HCT116 (cell line): Measurements from ENCODE around the gene FERMT1. TPM values are rescaled to one million over a fixed set of nuclear protein-coding genes. Genes with fewer than 3 reads are reported as not detected.

Source experiments
- ATAC-seq: fragments of 200-7000 bp; cut with Tn5 transposase; 2 replicates; pipeline ENCODE4 v1.9.1; 2020; ENCODE audit warnings: mild to moderate bottlenecking, moderate library complexity
- BruUV-seq: library from RNA; stranded (reverse); fragments of 400-500 nt; replicated peaks from 2 replicates; lab custom pipeline; 2021; lab: Mats Ljungman, UMichigan
- CTCF ChIA-PET: fragments of 300-600 bp; sonication (Branson Sonifier 250); formaldehyde crosslinking; loops from one replicate; lab custom pipeline; 2021; ENCODE audit warnings: antibody characterized with exemption; lab: Charles Lee
- POLR2A ChIA-PET: fragments of 300-600, 350-600 bp; sonication (Branson Sonifier 250); formaldehyde crosslinking; loops from one replicate; lab custom pipeline; 2021; ENCODE audit warnings: antibody characterized with exemption; lab: Charles Lee
- RAD21 ChIA-PET, 2 experiments: fragments of 300-600 bp; sonication (Branson Sonifier 250); formaldehyde crosslinking; loops; one replicate each; lab custom pipeline; 2023; ENCODE audit warnings: low total read pairs in 2 of 2; ENCODE audit not compliant: uncharacterized antibody in 2 of 2, unreplicated experiment in 2 of 2, low non-redundant PET in 1 of 2; lab: Charles Lee
- DNase-seq: peaks from one replicate; pipeline ENCODE4 v3.0.0-alpha.2; 2010; ENCODE audit warnings: low read depth, low spot score
- H2AFZ ChIP-seq: fragments of 200-600 bp; shearing (Covaris generic), sonication (generic); 2 replicates; pipeline ENCODE4 v1.6.1; 2017; ENCODE audit warnings: low read depth, mixed run types, mixed read lengths, antibody characterized with exemption, low read length; ENCODE audit not compliant: poor library complexity, severe bottlenecking
- H3K27ac ChIP-seq: 2 replicates; pipeline ENCODE4 v1.5.1; 2012; ENCODE audit warnings: low read depth, low read length
- H3K27me3 ChIP-seq: fragments of 200-600 bp; sonication (generic); 2 replicates; pipeline ENCODE4 v1.6.1; 2016; ENCODE audit warnings: mixed run types, low read length, mixed read lengths; ENCODE audit not compliant: insufficient read depth
- H3K36me3 ChIP-seq, 2 experiments: fragments of 200-500 bp in 1 of 2; fragments of 200-600 bp in 1 of 2; sonication (Bioruptor generic) in 1 of 2; sonication (generic) in 1 of 2; 2 replicates each; pipeline versions ENCODE4 v1.5.1 to v1.6.1; 2014 to 2016; ENCODE audit warnings: low read length in 2 of 2, inconsistent platforms in 1 of 2, mixed read lengths in 1 of 2, mixed run types in 1 of 2; ENCODE audit not compliant: insufficient read depth in 2 of 2, control insufficient read depth in 1 of 2
- H3K4me1 ChIP-seq, 2 experiments: fragments of 200-600 bp in 1 of 2; sonication (generic) in 1 of 2; 2 replicates each; pipeline versions ENCODE4 v1.5.1 to v1.6.1; 2012 to 2017; ENCODE audit warnings: low read length in 2 of 2, inconsistent platforms in 1 of 2, mild to moderate bottlenecking in 1 of 2, mixed read lengths in 1 of 2, mixed run types in 1 of 2, moderate library complexity in 1 of 2; ENCODE audit not compliant: insufficient read depth in 2 of 2, control insufficient read depth in 1 of 2
- H3K4me2 ChIP-seq: fragments of 200-600 bp; sonication (generic); 2 replicates; pipeline ENCODE4 v1.6.1; 2017; ENCODE audit warnings: mixed run types, low read length, mixed read lengths
- H3K4me3 ChIP-seq, 2 experiments: fragments of 200-600 bp in 1 of 2; sonication (generic) in 1 of 2; replicated peaks in 1 of 2; 2 replicates each; pipeline ENCODE4 v1.5.1; 2011 to 2016; ENCODE audit warnings: low read length in 2 of 2, control low read depth in 1 of 2, low read depth in 1 of 2, mild to moderate bottlenecking in 1 of 2, mixed read lengths in 1 of 2, mixed run types in 1 of 2
- H3K79me2 ChIP-seq: fragments of 200-600 bp; sonication (generic); 2 replicates; pipeline ENCODE4 v1.6.1; 2017; ENCODE audit warnings: mild to moderate bottlenecking, mixed run types, low read length, moderate library complexity, mixed read lengths; ENCODE audit not compliant: insufficient read depth
- H3K9ac ChIP-seq: fragments of 200-600 bp; sonication (generic); 2 replicates; pipeline ENCODE4 v1.6.1; 2016; ENCODE audit warnings: low read length, mixed read lengths
- H3K9me2 ChIP-seq: fragments of 200-600 bp; sonication (generic), shearing (Covaris generic); 2 replicates; pipeline ENCODE4 v1.6.1; 2017; ENCODE audit warnings: mixed run types, mild to moderate bottlenecking, moderate library complexity; ENCODE audit not compliant: insufficient read depth
- H3K9me3 ChIP-seq, 2 experiments: fragments of 200-500 bp in 1 of 2; fragments of 200-600 bp in 1 of 2; sonication (Bioruptor generic) in 1 of 2; sonication (generic) in 1 of 2; 2 replicates each; pipeline ENCODE4 v1.6.1; 2014 to 2017; ENCODE audit warnings: low read length in 2 of 2, mixed read lengths in 2 of 2, inconsistent platforms in 1 of 2, low read depth in 1 of 2, mild to moderate bottlenecking in 1 of 2, mixed run types in 1 of 2, moderate library complexity in 1 of 2; ENCODE audit not compliant: control insufficient read depth in 1 of 2, insufficient read depth in 1 of 2
- H4K20me1 ChIP-seq: fragments of 200-600 bp; sonication (generic), shearing (Covaris generic); 2 replicates; pipeline ENCODE4 v1.6.1; 2017; ENCODE audit warnings: mixed run types, mild to moderate bottlenecking, moderate library complexity; ENCODE audit not compliant: insufficient read depth
- CBX3 ChIP-seq: IDR thresholded peaks from 2 replicates; pipeline ENCODE4 v1.6.1; 2012; ENCODE audit warnings: low read depth
- CEBPB ChIP-seq: IDR thresholded peaks from 2 replicates; pipeline ENCODE4 v1.6.1; 2012; ENCODE audit warnings: low read depth
- EGR1 ChIP-seq: IDR thresholded peaks from 2 replicates; pipeline ENCODE4 v1.6.1; 2012; ENCODE audit warnings: low read depth
- EZH2 ChIP-seq: fragments of 200-600 bp; sonication (generic); IDR thresholded peaks from 2 replicates; pipeline ENCODE4 v1.6.1; 2017; ENCODE audit warnings: antibody characterized with exemption, mixed run types
- EZH2phosphoT487 ChIP-seq: fragments of 200-600 bp; IDR thresholded peaks from 2 replicates; pipeline ENCODE4 v1.6.1; 2018; ENCODE audit warnings: antibody characterized with exemption, borderline replicate concordance
- FOSL1 ChIP-seq: IDR thresholded peaks from 2 replicates; pipeline ENCODE4 v1.6.1; 2012; ENCODE audit warnings: low read depth
- JUND ChIP-seq: IDR thresholded peaks from 2 replicates; pipeline ENCODE4 v1.6.1; 2012
- POLR2A ChIP-seq: IDR thresholded peaks from 2 replicates; pipeline ENCODE4 v1.7.0; 2011; ENCODE audit warnings: borderline replicate concordance; ENCODE audit not compliant: insufficient read depth, insufficient read length; ENCODE audit errors: extremely low read depth
- POLR2AphosphoS5 ChIP-seq: IDR thresholded peaks from 2 replicates; pipeline ENCODE4 v1.6.1; 2011; ENCODE audit warnings: mild to moderate bottlenecking, low read depth, low read length, moderate library complexity
- RAD21 ChIP-seq: IDR thresholded peaks from 2 replicates; pipeline ENCODE4 v1.6.1; 2012; ENCODE audit warnings: low read depth, mild to moderate bottlenecking
- REST ChIP-seq: IDR thresholded peaks from 2 replicates; pipeline ENCODE4 v1.6.1; 2012; ENCODE audit warnings: low read depth
- SIN3A ChIP-seq: IDR thresholded peaks from 2 replicates; pipeline ENCODE4 v1.6.1; 2012; ENCODE audit warnings: low read depth
- SP1 ChIP-seq: IDR thresholded peaks from 2 replicates; pipeline ENCODE4 v1.6.1; 2012; ENCODE audit warnings: low read depth
- SRF ChIP-seq: IDR thresholded peaks from 2 replicates; pipeline ENCODE4 v1.6.1; 2012; ENCODE audit warnings: low read depth
- TCF7L2 ChIP-seq: IDR thresholded peaks from 2 replicates; pipeline ENCODE4 v1.7.0; 2011; ENCODE audit warnings: borderline replicate concordance, inconsistent platforms; ENCODE audit not compliant: insufficient read depth, insufficient read length; ENCODE audit errors: extremely low read depth
- YY1 ChIP-seq: IDR thresholded peaks from 2 replicates; pipeline ENCODE4 v1.6.1; 2011; ENCODE audit warnings: low read length, low read depth, moderate library complexity, mild to moderate bottlenecking; ENCODE audit not compliant: insufficient replicate concordance; ENCODE audit errors: extremely low read depth
- intact Hi-C: fragments of 100-400 bp; cut with micrococcal nuclease; formaldehyde crosslinking; loops from 2 replicates; pipeline ENCODE4 v1.10.0; 2022
- total RNA-seq: library from RNA; stranded (reverse); gene quantifications from one replicate; pipeline ENCODE4 v1.2.1, GENCODE V29; 2021; ENCODE audit not compliant: unreplicated experiment
- TF ChIP-seq, protein P1 (sequence below), 3 experiments: fragments of 200-600 bp in 1 of 3; sonication (generic) in 1 of 3; IDR thresholded peaks in 2 of 3; conservative IDR thresholded peaks in 1 of 3; 2 replicates each; pipeline ENCODE4 v1.5.1; 2012 to 2017; ENCODE audit warnings: low read depth in 2 of 3, low read length in 2 of 3, antibody characterized with exemption in 1 of 3, borderline replicate concordance in 1 of 3, control low read depth in 1 of 3, mild to moderate bottlenecking in 1 of 3, mixed read lengths in 1 of 3, mixed run types in 1 of 3, moderate library complexity in 1 of 3; ENCODE audit not compliant: insufficient read depth in 1 of 3
- TF ChIP-seq, protein P2 (sequence below): IDR thresholded peaks from 2 replicates; pipeline ENCODE4 v1.6.1; 2012
- TF ChIP-seq, protein P3 (sequence below): IDR thresholded peaks from 2 replicates; pipeline ENCODE4 v1.6.1; 2012

Gene FERMT1
- total RNA-seq, 1 experiment from 2014 or later: 34.9 TPM

GRCh38 chr20:6037082-6037481 lies 85.7 kb downstream of the FERMT1 start:
- no peaks in the 10 kb centered on the region for H3K4me1 ChIP-seq
- no peak overlapping the region for H2AFZ ChIP-seq
- H3K9me3 ChIP-seq: no peaks in the 10 kb centered on the region
- H3K27me3 ChIP-seq: no peaks in the 10 kb centered on the region
- no peak overlapping the region for H3K27ac ChIP-seq
- RAD21 ChIA-PET: no interaction called here
- POLR2A ChIA-PET: no interaction called here
- TF ChIP-seq EZH2 (no peak), SIN3A (no peak), RAD21 (no peak), CEBPB (no peak), TCF7L2 (no peak), REST (no peak), SP1 (no peak), POLR2A (no peak), YY1 (no peak), POLR2AphosphoS5 (no peak), EGR1 (no peak), SRF (no peak), CBX3 (no peak), EZH2phosphoT487 (no peak), JUND (no peak), FOSL1 (no peak)
- TF ChIP-seq, protein P1, sequence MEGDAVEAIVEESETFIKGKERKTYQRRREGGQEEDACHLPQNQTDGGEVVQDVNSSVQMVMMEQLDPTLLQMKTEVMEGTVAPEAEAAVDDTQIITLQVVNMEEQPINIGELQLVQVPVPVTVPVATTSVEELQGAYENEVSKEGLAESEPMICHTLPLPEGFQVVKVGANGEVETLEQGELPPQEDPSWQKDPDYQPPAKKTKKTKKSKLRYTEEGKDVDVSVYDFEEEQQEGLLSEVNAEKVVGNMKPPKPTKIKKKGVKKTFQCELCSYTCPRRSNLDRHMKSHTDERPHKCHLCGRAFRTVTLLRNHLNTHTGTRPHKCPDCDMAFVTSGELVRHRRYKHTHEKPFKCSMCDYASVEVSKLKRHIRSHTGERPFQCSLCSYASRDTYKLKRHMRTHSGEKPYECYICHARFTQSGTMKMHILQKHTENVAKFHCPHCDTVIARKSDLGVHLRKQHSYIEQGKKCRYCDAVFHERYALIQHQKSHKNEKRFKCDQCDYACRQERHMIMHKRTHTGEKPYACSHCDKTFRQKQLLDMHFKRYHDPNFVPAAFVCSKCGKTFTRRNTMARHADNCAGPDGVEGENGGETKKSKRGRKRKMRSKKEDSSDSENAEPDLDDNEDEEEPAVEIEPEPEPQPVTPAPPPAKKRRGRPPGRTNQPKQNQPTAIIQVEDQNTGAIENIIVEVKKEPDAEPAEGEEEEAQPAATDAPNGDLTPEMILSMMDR (IDR thresholded peaks at IDR 0.05 in 2 of 3, conservative IDR thresholded peaks at IDR 0.05 in 1 of 3; ENCODE audit: borderline replicate concordance in 1 of 3, insufficient read depth in 1 of 3, low read depth in 2 of 3, low read length in 2 of 3): no peak
- TF ChIP-seq, protein P2, sequence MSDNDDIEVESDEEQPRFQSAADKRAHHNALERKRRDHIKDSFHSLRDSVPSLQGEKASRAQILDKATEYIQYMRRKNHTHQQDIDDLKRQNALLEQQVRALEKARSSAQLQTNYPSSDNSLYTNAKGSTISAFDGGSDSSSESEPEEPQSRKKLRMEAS: no peak
- TF ChIP-seq, protein P3, sequence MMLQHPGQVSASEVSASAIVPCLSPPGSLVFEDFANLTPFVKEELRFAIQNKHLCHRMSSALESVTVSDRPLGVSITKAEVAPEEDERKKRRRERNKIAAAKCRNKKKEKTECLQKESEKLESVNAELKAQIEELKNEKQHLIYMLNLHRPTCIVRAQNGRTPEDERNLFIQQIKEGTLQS: no peak
- H3K9ac ChIP-seq: no peak overlapping the region
- peaks cover 7% of the 10 kb centered on the region; the same call in 1 of the 2 replicates for H3K79me2 ChIP-seq
- H3K36me3 ChIP-seq: peaks cover 17 to 33% of the 10 kb centered on the region in 2 experiments; a peak in 3 of 4 replicates
- ATAC-seq (no peak), DNase-seq (no peak)
- 0 out of 2 replicates have a peak, but pooled peaks cover 5% of the 10 kb centered on the region for H4K20me1 ChIP-seq
- no TSS peak for BruUV-seq
- H3K9me2 ChIP-seq: no peaks in the 10 kb centered on the region
- H3K4me3 ChIP-seq: no peak overlapping the region
- intact Hi-C loops: no loop called here
- CTCF ChIA-PET: no interaction called here
- no peak overlapping the region for H3K4me2 ChIP-seq
